Sigmoid colon (tissue), 7 donors: ENCODE measurements around the gene LARP4B. TPM values are rescaled to one million over a fixed set of nuclear protein-coding genes. Genes with fewer than 3 reads are reported as not detected.
"Not testable (repeated sequence)": the region's sequence is repeated elsewhere in the genome, so short reads cannot be mapped to it uniquely, and the experiment has no call there.

ENCODE experiments used
- DNase-seq: peaks from one replicate; pipeline ENCODE4 v3.0.0-alpha.2; 2019
- H3K27ac ChIP-seq, 4 donors: fragments of 200-600 bp; sonication (generic); one replicate each; pipeline ENCODE4 v1.5.1; 2016 to 2019; ENCODE audit warnings: mild to moderate bottlenecking in 1 of 4
- H3K27me3 ChIP-seq, 3 donors: fragments of 200-600 bp; sonication (generic); one replicate each; pipeline ENCODE4 v1.5.1; 2019; ENCODE audit warnings: mild to moderate bottlenecking in 1 of 3
- H3K36me3 ChIP-seq, 4 donors: fragments of 200-600 bp; sonication (generic); one replicate each; pipeline ENCODE4 v1.5.1; 2016 to 2019
- H3K4me1 ChIP-seq, 4 donors: fragments of 200-600 bp; sonication (generic); one replicate each; pipeline ENCODE4 v1.5.1; 2017 to 2019
- H3K4me3 ChIP-seq, 4 donors: fragments of 200-600 bp; sonication (generic); one replicate each; pipeline ENCODE4 v1.5.1; 2017 to 2019; ENCODE audit warnings: mild to moderate bottlenecking in 2 of 4, moderate library complexity in 1 of 4
- H3K9me3 ChIP-seq, 4 donors: fragments of 200-600 bp in 3 of 4; sonication (generic) in 3 of 4; one replicate each; pipeline versions ENCODE4 v1.5.1 to v1.6.1; 2013 to 2019
- CTCF ChIP-seq, 4 experiments: fragments of 450-650 bp in 3 of 4; fragments of 200-600 bp in 1 of 4; IDR thresholded peaks; one replicate each; pipeline ENCODE4 v1.5.1; 2016 to 2019; ENCODE audit warnings: antibody characterized with exemption in 4 of 4, mild to moderate bottlenecking in 3 of 4, moderate library complexity in 2 of 4
- EP300 ChIP-seq, 4 donors: sonication (generic); formaldehyde crosslinking; IDR thresholded peaks; one replicate each; pipeline ENCODE4 v1.6.1; 2017; ENCODE audit warnings: antibody characterized with exemption in 4 of 4
- POLR2A ChIP-seq, 2 donors: fragments of 450-650 bp; IDR thresholded peaks; one replicate each; pipeline ENCODE4 v1.6.1; 2016; ENCODE audit warnings: antibody characterized with exemption in 2 of 2, mild to moderate bottlenecking in 2 of 2, moderate library complexity in 2 of 2
- POLR2AphosphoS5 ChIP-seq, 4 donors: sonication (generic); formaldehyde crosslinking; IDR thresholded peaks; one replicate each; pipeline ENCODE4 v1.6.1; 2017; ENCODE audit warnings: antibody characterized with exemption in 4 of 4
- WGBS, 2 donors: extraction: QIAGEN DNeasy Blood & Tissue Kit; methylation state at CpG; one replicate each; pipeline ENCODE4 v1.1.7; 2013; 5-methylcytosine and 5-hydroxymethylcytosine counted together
- intact Hi-C: fragments of 100-400 bp; cut with DNase I; formaldehyde crosslinking; loops from one replicate; pipeline ENCODE4 v1.15.1; 2023
- polyA plus RNA-seq, 3 donors: library from polyadenylated mRNA; stranded (reverse); fragments of 200-250 nt; gene quantifications; one replicate each; pipeline ENCODE4 v1.2.3, GENCODE V29; 2013
- total RNA-seq, 4 donors: library from RNA; depleted of rRNA; stranded (reverse); fragments of >200 nt; gene quantifications; one replicate each; pipeline ENCODE4 v1.1.0, GENCODE V29; 2016
- donor health status: healthy with polysubstance abuse.
- donor health status: Bipolar disorder and iron deficiency.
- donor health status: healthy.

Gene LARP4B
- total and polyA plus RNA-seq, 7 donors = 11.4 to 57.6 (median 31.9) TPM

- Histone ChIP-seq H3K4me1 (peaks cover 0 to 19% (median 9%) of the 10 kb centered on the region in 4 donors), H3K27ac (no peak overlapping the region), H3K9me3 (no peaks in the 10 kb centered on the region), H3K4me3 (no peak overlapping the region), H3K27me3 (no peaks in the 10 kb centered on the region), H3K36me3 (no peaks in the 10 kb centered on the region)
- TF ChIP-seq POLR2AphosphoS5 (IDR thresholded peaks at IDR 0.05) = no peak
- no peak for TF ChIP-seq POLR2A (IDR thresholded peaks at IDR 0.05)
- no peak for TF ChIP-seq CTCF (IDR thresholded peaks at IDR 0.05)
- TF ChIP-seq EP300 (IDR thresholded peaks at IDR 0.05) = no peak
- no peak for DNase-seq
- 87 to 91% methylated on average over 15 of the region's 15 CpGs for WGBS, 2 donors
- intact Hi-C loops = loop anchor here (5.0 kb wide), 1 partner anchor 243 kb away; no protein-coding TSS in a partner anchor
Measured at GRCh38 chr10:934746-935406, 3.4 kb upstream of the LARP4B start.

- H3K36me3 ChIP-seq, H3K27me3 ChIP-seq, DNase-seq, H3K27ac ChIP-seq, H3K4me3 ChIP-seq, H3K9me3 ChIP-seq: not testable (repeated sequence)
- H3K4me1 ChIP-seq = peaks cover 0 to 26% (median 16%) of the 10 kb centered on the region in 4 donors
- whole genome bisulfite sequencing, 2 donors = 91 to 94% methylated on average over 6 of the region's 6 CpGs
- intact Hi-C loops = loop anchor here (5.0 kb wide), 1 partner anchor 242 kb away; no protein-coding TSS in a partner anchor
Measured at GRCh38 chr10:934165-934564, 2.7 kb upstream of the LARP4B start.

GRCh38 chr10:932589-932988 lies 1.1 kb upstream of the LARP4B start:
- intact Hi-C loops = loop anchor here (5.0 kb wide), 1 partner anchor 240 kb away; no protein-coding TSS in a partner anchor
- H3K9me3 ChIP-seq = no peaks in the 10 kb centered on the region
- no peaks in the 10 kb centered on the region for H3K36me3 ChIP-seq
- DNase-seq = peak; percentile 70
- TF ChIP-seq CTCF (IDR thresholded peaks at IDR 0.05) = no peak
- TF ChIP-seq POLR2AphosphoS5 (IDR thresholded peaks at IDR 0.05) = no peak
- no peak for TF ChIP-seq POLR2A (IDR thresholded peaks at IDR 0.05)
- TF ChIP-seq EP300 (IDR thresholded peaks at IDR 0.05) = no peak
- 79 to 86% methylated on average over 28 of the region's 28 CpGs for WGBS, 2 donors
- no peaks in the 10 kb centered on the region for H3K27me3 ChIP-seq
- peak overlapping the region; percentile 96 to 99 (median 98) for H3K27ac ChIP-seq
- H3K4me3 ChIP-seq = peak overlapping the region; percentile 83 to 94 (median 88)
- peaks cover 0 to 36% (median 27%) of the 10 kb centered on the region in 4 donors for H3K4me1 ChIP-seq

- TF ChIP-seq POLR2AphosphoS5 (IDR thresholded peaks at IDR 0.05) (peak in 1 of 4 donors; percentile 28), EP300 (IDR thresholded peaks at IDR 0.05) (no peak), CTCF (IDR thresholded peaks at IDR 0.05) (no peak), POLR2A (IDR thresholded peaks at IDR 0.05) (no peak)
- intact Hi-C loops = loop anchor here (1.0 to 5.0 kb wide), 3 partner anchors 58 to 238 kb away; partner anchors contain the start of genes GTPBP4 and IDI1
- H3K36me3 ChIP-seq = peaks cover 0 to 5% (median 0%) of the 10 kb centered on the region in 4 donors
- no peaks in the 10 kb centered on the region for H3K9me3 ChIP-seq
- 1 to 2% methylated on average over 63 of the region's 63 CpGs for WGBS, 2 donors
- no peaks in the 10 kb centered on the region for H3K27me3 ChIP-seq
- peak overlapping the region; percentile 89 to 99 (median 96) for H3K27ac ChIP-seq
- peak; percentile 71 for DNase-seq
- peaks cover 0 to 52% (median 43%) of the 10 kb centered on the region in 4 donors for H3K4me1 ChIP-seq
- H3K4me3 ChIP-seq = peak overlapping the region; percentile 88 to 94 (median 90)
Measured at GRCh38 chr10:930625-931325, 730 bp downstream of the LARP4B start.
